Measurements from ENCODE around the gene CUL3.

- TF ChIP-seq, protein P1, sequence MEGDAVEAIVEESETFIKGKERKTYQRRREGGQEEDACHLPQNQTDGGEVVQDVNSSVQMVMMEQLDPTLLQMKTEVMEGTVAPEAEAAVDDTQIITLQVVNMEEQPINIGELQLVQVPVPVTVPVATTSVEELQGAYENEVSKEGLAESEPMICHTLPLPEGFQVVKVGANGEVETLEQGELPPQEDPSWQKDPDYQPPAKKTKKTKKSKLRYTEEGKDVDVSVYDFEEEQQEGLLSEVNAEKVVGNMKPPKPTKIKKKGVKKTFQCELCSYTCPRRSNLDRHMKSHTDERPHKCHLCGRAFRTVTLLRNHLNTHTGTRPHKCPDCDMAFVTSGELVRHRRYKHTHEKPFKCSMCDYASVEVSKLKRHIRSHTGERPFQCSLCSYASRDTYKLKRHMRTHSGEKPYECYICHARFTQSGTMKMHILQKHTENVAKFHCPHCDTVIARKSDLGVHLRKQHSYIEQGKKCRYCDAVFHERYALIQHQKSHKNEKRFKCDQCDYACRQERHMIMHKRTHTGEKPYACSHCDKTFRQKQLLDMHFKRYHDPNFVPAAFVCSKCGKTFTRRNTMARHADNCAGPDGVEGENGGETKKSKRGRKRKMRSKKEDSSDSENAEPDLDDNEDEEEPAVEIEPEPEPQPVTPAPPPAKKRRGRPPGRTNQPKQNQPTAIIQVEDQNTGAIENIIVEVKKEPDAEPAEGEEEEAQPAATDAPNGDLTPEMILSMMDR (IDR thresholded peaks at IDR 0.05) = no peak
- no peak for TF ChIP-seq POLR2A (IDR thresholded peaks at IDR 0.05)
Measured at GRCh38 chr2:224472827-224473226, 112.3 kb downstream of the CUL3 start.
